A549 (cell line): ENCODE data around the gene PGAM1.

Experiments
- CBX8 ChIP-seq: fragments of 200-600 bp; sonication (generic); IDR thresholded peaks from 2 replicates; pipeline ENCODE4 v1.6.1; 2016
- RAD21 ChIP-seq, 2 experiments: fragments of >200 bp in 1 of 2; sonication (Bioruptor Twin) in 1 of 2; formaldehyde crosslinking in 1 of 2; IDR thresholded peaks in 1 of 2; conservative IDR thresholded peaks in 1 of 2; 2 replicates in 1 of 2; 3 replicates in 1 of 2; pipeline ENCODE4 v1.6.1; 2012 to 2018; ENCODE audit warnings: inconsistent platforms in 1 of 2

DNA sequence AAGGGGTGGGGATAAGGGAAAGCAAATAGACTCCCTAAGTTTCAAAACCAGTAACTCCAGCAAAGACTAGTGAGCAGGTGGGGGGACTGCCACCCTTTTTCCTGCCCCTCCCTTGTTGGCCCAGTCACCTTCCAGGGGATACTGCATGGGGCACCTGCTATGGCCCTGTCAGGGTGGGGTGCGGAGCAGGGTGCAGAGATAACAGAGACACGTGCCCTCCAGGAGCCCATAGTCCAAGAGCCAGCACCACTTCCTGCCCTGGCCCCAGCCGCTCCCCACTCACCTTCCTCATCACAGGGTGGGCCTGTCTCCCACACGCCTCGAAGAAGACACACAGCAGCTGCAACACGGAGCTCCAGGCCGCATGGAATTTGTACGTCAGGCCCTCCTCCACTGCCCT lies 45.5 kb upstream of the PGAM1 start:
- TF ChIP-seq RAD21 (conservative IDR thresholded peaks at IDR 0.05 in 1 of 2, IDR thresholded peaks at IDR 0.05 in 1 of 2), result no peak
- TF ChIP-seq CBX8, result no peak
